ENCODE data around the gene CTAG2.
"Not testable (repeated sequence)": the region's sequence is repeated elsewhere in the genome, so short reads cannot be mapped to it uniquely, and the experiment has no call there.

Gene CTAG2

GRCh38 chrX:154645745-154646378, 7.5 kb downstream of the CTAG2 start:
- not testable (repeated sequence) for DNase-seq (ENCODE audit: low spot score)

GRCh38 chrX:154643708-154644107, 9.7 kb downstream of the CTAG2 start:
- DNase-seq (ENCODE audit: low spot score), result not testable (repeated sequence)

- not testable (repeated sequence) for DNase-seq (ENCODE audit: low spot score)
Measured at GRCh38 chrX:154641740-154642139, 11.6 kb downstream of the CTAG2 start.

- DNase-seq (ENCODE audit: low spot score), result not testable (repeated sequence)
Measured at GRCh38 chrX:154633661-154634060, 19.7 kb downstream of the CTAG2 start.

GRCh38 chrX:154630949-154631348, 22.4 kb downstream of the CTAG2 start:
- not testable (repeated sequence) for DNase-seq (ENCODE audit: low spot score)

- not testable (repeated sequence) for DNase-seq (ENCODE audit: low spot score)
Measured at GRCh38 chrX:154628960-154629359, 24.4 kb downstream of the CTAG2 start.

- not testable (repeated sequence) for DNase-seq (ENCODE audit: low spot score)
Measured at GRCh38 chrX:154620767-154621414, 32.5 kb downstream of the CTAG2 start.

- not testable (repeated sequence) for DNase-seq (ENCODE audit: low spot score)
Measured at GRCh38 chrX:154619182-154619581, 34.2 kb downstream of the CTAG2 start, which contains the start of gene CTAG1B. Gene CTAG1B (minus strand): TSS chrX:154619282. CDS start chrX:154619218, 64 bp downstream.

GRCh38 chrX:154613586-154613985, 39.8 kb downstream of the CTAG2 start:
- not testable (repeated sequence) for DNase-seq (ENCODE audit: low spot score)

GRCh38 chrX:154611146-154611545, 42.2 kb downstream of the CTAG2 start:
- DNase-seq (ENCODE audit: low spot score), result not testable (repeated sequence)

GRCh38 chrX:154608823-154609222, 44.6 kb downstream of the CTAG2 start:
- not testable (repeated sequence) for DNase-seq (ENCODE audit: low spot score)

GRCh38 chrX:154607976-154608375, 45.4 kb downstream of the CTAG2 start:
- not testable (repeated sequence) for DNase-seq (ENCODE audit: low spot score)

GRCh38 chrX:154607370-154607769, 46.0 kb downstream of the CTAG2 start:
- no peak for DNase-seq (ENCODE audit: low spot score)

GRCh38 chrX:154605566-154605965, 47.8 kb downstream of the CTAG2 start:
- no peak for DNase-seq (ENCODE audit: low spot score)

- no peak for DNase-seq (ENCODE audit: low spot score)
Measured at GRCh38 chrX:154603438-154604430, 49.6 kb downstream of the CTAG2 start.

GRCh38 chrX:154602766-154603437, 50.5 kb downstream of the CTAG2 start:
- DNase-seq (ENCODE audit: low spot score), result no peak

- DNase-seq (ENCODE audit: low spot score), result no peak
Measured at GRCh38 chrX:154602226-154602625, 51.2 kb downstream of the CTAG2 start.

All from hematopoietic multipotent progenitor cell treated with erythropoietin and hydrocortisone succinate and interleukin-3 and kit ligand, for 17 days (in vitro differentiated cells).